Heart right ventricle (tissue), 16 donors: ENCODE results near the gene CNEP1R1. TPM values are rescaled to one million over a fixed set of nuclear protein-coding genes. Genes with fewer than 3 reads are reported as not detected.

Experiments
- ATAC-seq, 8 donors: fragments of 200-7000 bp; cut with Tn5 transposase; one replicate each; pipeline ENCODE4 v1.9.1; 2020; ENCODE audit warnings: mild to moderate bottlenecking in 8 of 8, moderate library complexity in 8 of 8, moderate number of reproducible peaks in 1 of 8
- DNase-seq, 2 donors: peaks; one replicate each; pipeline ENCODE4 v3.0.0-alpha.2; 2020
- H3K27ac ChIP-seq, 10 donors: fragments of 200-600 bp; sonication (generic) in 2 of 10; one replicate each; pipeline versions ENCODE4 v1.5.0 to v1.8.0; 2020 to 2022; ENCODE audit warnings: mild to moderate bottlenecking in 3 of 10
- H3K27me3 ChIP-seq, 7 donors: fragments of 200-600 bp; one replicate each; pipeline ENCODE4 v1.8.0; 2021 to 2022; ENCODE audit warnings: mild to moderate bottlenecking in 2 of 7
- H3K36me3 ChIP-seq, 9 donors: fragments of 200-600 bp; sonication (generic) in 1 of 9; one replicate each; pipeline versions ENCODE4 v1.5.0 to v1.8.0; 2020 to 2022; ENCODE audit warnings: mild to moderate bottlenecking in 2 of 9
- H3K4me1 ChIP-seq, 9 donors: fragments of 200-600 bp; sonication (generic) in 1 of 9; one replicate each; pipeline versions ENCODE4 v1.5.0 to v1.8.0; 2020 to 2022; ENCODE audit warnings: mild to moderate bottlenecking in 4 of 9
- H3K4me3 ChIP-seq, 10 donors: fragments of 200-600 bp; sonication (generic) in 2 of 10; one replicate each; pipeline versions ENCODE4 v1.5.0 to v1.8.0; 2020 to 2022; ENCODE audit warnings: mild to moderate bottlenecking in 7 of 10, moderate library complexity in 2 of 10
- H3K9me3 ChIP-seq, 11 donors: fragments of 200-600 bp in 10 of 11; sonication (generic) in 2 of 11; one replicate each; pipeline versions ENCODE4 v1.5.0 to v1.8.0; 2013 to 2022; ENCODE audit warnings: mild to moderate bottlenecking in 2 of 11, control low read depth in 1 of 11, moderate library complexity in 1 of 11
- WGBS, 2 donors: extraction: QIAGEN DNeasy Blood & Tissue Kit; methylation state at CpG; one replicate each; pipeline ENCODE4 v1.1.7; 2013; ENCODE audit warnings: inconsistent platforms in 1 of 2; 5-methylcytosine and 5-hydroxymethylcytosine counted together
- intact Hi-C, 10 donors: fragments of 100-400 bp; cut with DNase I; formaldehyde crosslinking; loops; one replicate each; pipeline versions ENCODE4 v1.11.1 to v1.14.2; 2022
- polyA plus RNA-seq, 2 donors: library from polyadenylated mRNA; stranded (reverse); fragments of 200-250 nt; gene quantifications; one replicate each; pipeline ENCODE4 v1.2.3, GENCODE V29; 2013
- total RNA-seq, 10 donors: library from RNA; stranded (reverse); fragmentation: NEBNext Ultra II Directional in 3 of 10; extraction: Animal tissue kit (Norgen Biotek cat#: 25700) in 3 of 10; gene quantifications; one replicate each; pipeline versions ENCODE4 v1.2.1 to v1.2.4, GENCODE V29; 2021 to 2023
- TF ChIP-seq, protein P1 (sequence below), 9 donors: fragments of 200-600 bp; sonication (generic) in 2 of 9; IDR thresholded peaks; one replicate each; pipeline versions ENCODE4 v1.5.0 to v1.8.0; 2021 to 2022; ENCODE audit warnings: antibody characterized with exemption in 9 of 9, mild to moderate bottlenecking in 5 of 9, moderate library complexity in 1 of 9
- donor health status: Arrhythmogenic right ventricular cardiomyopathy.
- donor health status: ischemic (EF 13 %, LVEDD 7.1; RV severe dilation, severe dysfunction).
- donor health status: healthy with polysubstance abuse.
- donor health status: DM: no; HTN: yes; CAD: no.
- donor health status: DM: no; HTN: no; CAD: no.
- donor health status: ischemic (EF 25% LVEDD 6.9; RV normal size, moderate dysfunction).
- donor health status: ischemic (EF 25% LVEDD 5.7; RV mildly dilated, moderate dysfunction).
- donor health status: healthy.
- donor health status: DM: yes; HTN: yes; CAD: no.
- donor health status: Ischemic cardiomyopathy.
- donor health status: ischemic (EF 35%, LVEDD 5.7; RV mildly dilated, moderate dysfunction).
- donor health status: nonischemic (EF 11% LVEDD 7.7; RV severe dilation, severe dysfunction).
- donor health status: DM: yes; HTN: yes; CAD: no.
- donor health status: PGD.
- donor health status: ischemic (EF 29% LVEDD 5.4; RV normal size, mild dysfunction).
- donor health status: nonischemic (EF 23%, LVEDD 6.1; RV moderate dilation, normal function).

Gene CNEP1R1
- total and polyA plus RNA-seq, 12 donors: 9.7 to 22.4 (median 17.6) TPM

DNA sequence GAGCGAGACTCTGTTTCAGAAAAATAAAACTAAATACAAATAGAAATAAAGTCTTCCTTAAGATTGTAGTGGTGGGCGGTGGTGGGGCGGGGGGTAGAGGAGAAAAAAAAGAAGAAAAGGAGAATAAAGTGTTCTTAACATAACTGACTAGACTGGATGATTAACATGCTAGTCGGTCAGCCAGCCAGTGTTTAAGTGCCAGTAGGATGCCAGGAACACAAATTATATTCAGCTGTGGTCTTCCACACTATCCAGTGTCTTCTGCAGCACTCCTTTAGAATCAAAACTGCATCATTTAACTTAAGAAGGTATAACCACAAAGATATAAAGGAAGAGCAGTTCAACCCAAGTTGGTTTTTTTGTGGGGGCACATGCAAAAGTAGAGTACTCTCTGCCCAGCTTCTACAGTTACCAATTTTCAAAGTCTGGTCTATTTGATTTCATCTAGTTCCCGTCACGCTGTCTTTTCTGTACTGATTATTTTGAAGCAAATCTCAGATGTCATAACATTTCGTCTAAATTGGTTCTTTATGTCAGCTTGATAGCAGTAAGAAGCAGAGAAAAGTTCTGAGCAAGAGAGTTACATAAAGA, 56.5 kb downstream of the CNEP1R1 start:
- Histone ChIP-seq H3K27me3 (no peaks in the 10 kb centered on the region), H3K36me3 (peaks cover 0 to 100% (median 31%) of the 10 kb centered on the region in 9 donors), H3K27ac (no peak overlapping the region), H3K4me1 (peaks cover 0 to 3% (median 0%) of the 10 kb centered on the region in 9 donors), H3K4me3 (no peak overlapping the region), H3K9me3 (no peaks in the 10 kb centered on the region)
- ATAC-seq (no peak), DNase-seq (no peak)
- WGBS, 2 donors: 94 to 95% methylated on average over 7 of the region's 7 CpGs
- TF ChIP-seq, protein P1, sequence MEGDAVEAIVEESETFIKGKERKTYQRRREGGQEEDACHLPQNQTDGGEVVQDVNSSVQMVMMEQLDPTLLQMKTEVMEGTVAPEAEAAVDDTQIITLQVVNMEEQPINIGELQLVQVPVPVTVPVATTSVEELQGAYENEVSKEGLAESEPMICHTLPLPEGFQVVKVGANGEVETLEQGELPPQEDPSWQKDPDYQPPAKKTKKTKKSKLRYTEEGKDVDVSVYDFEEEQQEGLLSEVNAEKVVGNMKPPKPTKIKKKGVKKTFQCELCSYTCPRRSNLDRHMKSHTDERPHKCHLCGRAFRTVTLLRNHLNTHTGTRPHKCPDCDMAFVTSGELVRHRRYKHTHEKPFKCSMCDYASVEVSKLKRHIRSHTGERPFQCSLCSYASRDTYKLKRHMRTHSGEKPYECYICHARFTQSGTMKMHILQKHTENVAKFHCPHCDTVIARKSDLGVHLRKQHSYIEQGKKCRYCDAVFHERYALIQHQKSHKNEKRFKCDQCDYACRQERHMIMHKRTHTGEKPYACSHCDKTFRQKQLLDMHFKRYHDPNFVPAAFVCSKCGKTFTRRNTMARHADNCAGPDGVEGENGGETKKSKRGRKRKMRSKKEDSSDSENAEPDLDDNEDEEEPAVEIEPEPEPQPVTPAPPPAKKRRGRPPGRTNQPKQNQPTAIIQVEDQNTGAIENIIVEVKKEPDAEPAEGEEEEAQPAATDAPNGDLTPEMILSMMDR (IDR thresholded peaks at IDR 0.05): no peak
- intact Hi-C loops: no loop called here

DNA sequence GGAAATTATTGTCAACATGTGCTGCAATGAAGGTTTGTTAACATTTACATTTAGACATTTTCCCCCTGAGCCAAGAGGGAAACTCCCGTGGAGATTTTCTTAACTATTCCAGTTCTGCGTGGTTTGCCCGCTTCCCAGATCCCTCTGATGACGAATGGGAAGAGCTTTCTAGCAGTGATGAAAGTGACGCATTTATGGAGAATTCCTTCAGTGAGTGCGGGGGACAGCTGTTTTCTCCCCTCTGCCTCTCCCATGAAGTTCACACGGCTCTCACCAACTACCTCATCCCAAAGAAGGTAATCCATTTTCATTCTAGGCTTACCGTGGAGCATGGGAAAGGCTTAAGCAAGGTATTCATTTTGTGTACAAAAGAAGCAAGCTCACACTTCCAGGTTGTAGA, 59.0 kb downstream of the CNEP1R1 start:
- 92% methylated on average over 8 of the region's 8 CpGs for WGBS, 2 donors
- Histone ChIP-seq H3K9me3 (no peaks in the 10 kb centered on the region), H3K36me3 (peaks cover 0 to 100% (median 31%) of the 10 kb centered on the region in 9 donors), H3K27ac (no peak overlapping the region), H3K4me1 (peaks cover 0 to 3% (median 0%) of the 10 kb centered on the region in 9 donors), H3K27me3 (no peaks in the 10 kb centered on the region), H3K4me3 (no peak overlapping the region)
- intact Hi-C loops: no loop called here
- ATAC-seq: no peak
- TF ChIP-seq, protein P1 (IDR thresholded peaks at IDR 0.05): no peak
- no peak for DNase-seq

DNA sequence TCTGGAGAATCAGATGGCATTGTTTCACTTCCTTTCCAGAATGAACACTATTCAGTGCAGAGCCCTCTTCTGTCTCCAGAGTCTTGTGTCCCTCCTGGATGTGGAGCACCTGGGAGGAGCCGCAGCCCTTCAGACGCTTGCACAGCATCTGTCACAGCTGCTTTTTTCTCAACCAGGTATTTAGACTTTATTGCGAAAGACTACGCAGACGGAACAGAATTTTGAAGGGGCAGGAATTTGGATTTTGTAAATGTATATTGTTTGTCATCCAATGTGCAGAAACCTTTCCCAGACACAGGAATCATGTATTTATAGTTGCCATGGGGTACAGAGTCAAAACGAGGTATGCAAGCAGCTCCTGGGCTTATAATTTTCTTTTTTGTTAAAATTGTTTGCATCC, 61.2 kb downstream of the CNEP1R1 start:
- Histone ChIP-seq H3K4me1 (no peaks in the 10 kb centered on the region), H3K27me3 (no peaks in the 10 kb centered on the region), H3K9me3 (no peaks in the 10 kb centered on the region), H3K36me3 (peaks cover 0 to 100% (median 26%) of the 10 kb centered on the region in 9 donors), H3K4me3 (no peak overlapping the region), H3K27ac (no peak overlapping the region)
- TF ChIP-seq, protein P1 (IDR thresholded peaks at IDR 0.05): no peak
- ATAC-seq: no peak
- 95 to 96% methylated on average over 6 of the region's 6 CpGs for WGBS, 2 donors
- DNase-seq: no peak
- intact Hi-C loops: no loop called here

Other genes with a start within 250 kb of the CNEP1R1 start
- gene ZNF423, start 169.1 kb upstream of the CNEP1R1 start, total RNA-seq: 10 to 100 TPM in 2 of 10 donors, 1 to 10 TPM in 8; 4.2 to 10.6 (median 7.4) TPM
- gene ZNF423, start 169.1 kb upstream of the CNEP1R1 start, polyA plus RNA-seq: 1 to 10 TPM; 2.6 to 2.9 TPM
- 10 to 100 TPM in 7 of 10 donors, 1 to 10 TPM in 3; 8.7 to 15.8 (median 11.2) TPM for gene HEATR3, start 40.7 kb downstream of the CNEP1R1 start, total RNA-seq
- 1 to 10 TPM; 3.8 to 4.3 TPM for gene HEATR3, start 40.7 kb downstream of the CNEP1R1 start, polyA plus RNA-seq
- gene TENT4B, start 128.1 kb downstream of the CNEP1R1 start, total RNA-seq: 1 to 10 TPM; 4.4 to 8.6 (median 7.1) TPM
- 1 to 10 TPM; 2.7 to 3.1 TPM for gene TENT4B, start 128.1 kb downstream of the CNEP1R1 start, polyA plus RNA-seq
- gene ADCY7, start 241.3 kb downstream of the CNEP1R1 start, total RNA-seq: 10 to 100 TPM in 2 of 10 donors, 1 to 10 TPM in 8; 2.2 to 25.5 (median 4.7) TPM
- gene ADCY7, start 241.3 kb downstream of the CNEP1R1 start, polyA plus RNA-seq: 1 to 10 TPM; 2.4 to 5.0 TPM